ENCODE results near the gene SGSH.

The SGSH gene

DNA sequence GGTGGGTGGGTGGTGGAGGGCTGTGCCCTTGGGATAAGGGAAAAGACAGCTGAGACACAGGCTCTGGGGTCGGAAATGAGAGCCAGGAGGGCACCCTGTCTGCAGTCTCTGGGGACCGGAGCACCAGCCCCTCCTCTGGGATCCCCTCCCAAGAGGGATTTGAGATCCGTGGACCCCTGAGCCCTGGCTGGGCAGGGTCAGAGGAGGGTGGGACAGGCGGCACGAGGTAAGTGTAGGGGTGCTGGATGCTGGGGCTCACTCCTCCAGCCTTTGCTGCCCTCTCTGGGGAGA lies 425 bp downstream of the SGSH start (continued):
- TF ChIP-seq ZBTB17 (tag by site-specific recombination; IDR thresholded peaks at IDR 0.05) (peak; percentile 70), ZNF623 (tag by site-specific recombination; IDR thresholded peaks at IDR 0.05) (no peak), ZNF830 (tag by site-specific recombination; IDR thresholded peaks at IDR 0.05; ENCODE audit: low read depth) (no peak), ZNF473 (tag by site-specific recombination; IDR thresholded peaks at IDR 0.05) (no peak), ZNF776 (tag by site-specific recombination; IDR thresholded peaks at IDR 0.05; ENCODE audit: borderline replicate concordance) (no peak), ZNF133 (tag by site-specific recombination; IDR thresholded peaks at IDR 0.05) (no peak), ZNF664 (tag by site-specific recombination; IDR thresholded peaks at IDR 0.05) (no peak), KLF9 (tag by site-specific recombination; IDR thresholded peaks at IDR 0.05; ENCODE audit: low read depth) (no peak), ZNF426 (tag by site-specific recombination; IDR thresholded peaks at IDR 0.05) (no peak), ZNF24 (tag by site-specific recombination; IDR thresholded peaks at IDR 0.05) (no peak; the same call in 1 of the 2 replicates), ZNF791 (tag by site-specific recombination; IDR thresholded peaks at IDR 0.05) (no peak), ZFHX2 (tag by site-specific recombination; conservative IDR thresholded peaks at IDR 0.05) (no peak), MYNN (tag by site-specific recombination; IDR thresholded peaks at IDR 0.05; ENCODE audit: borderline replicate concordance) (no peak), TRIM28 (IDR thresholded peaks at IDR 0.05; ENCODE audit: borderline replicate concordance, low read length) (no peak), OVOL3 (tag by site-specific recombination; IDR thresholded peaks at IDR 0.05) (no peak), ZNF423 (tag by site-specific recombination; IDR thresholded peaks at IDR 0.05) (no peak; the same call in none of the 2 replicates), ZNF416 (tag by site-specific recombination; IDR thresholded peaks at IDR 0.05) (no peak), ZNF138 (tag by site-specific recombination; IDR thresholded peaks at IDR 0.05; ENCODE audit: borderline replicate concordance) (no peak), IKZF3 (tag by site-specific recombination; IDR thresholded peaks at IDR 0.05) (no peak), REPIN1 (tag by site-specific recombination; IDR thresholded peaks at IDR 0.05; ENCODE audit: low read depth) (no peak), ZNF19 (tag by site-specific recombination; IDR thresholded peaks at IDR 0.05; ENCODE audit: low read depth) (no peak), ZFP37 (tag by site-specific recombination; IDR thresholded peaks at IDR 0.05) (0 out of 2 replicates have a peak, but pooled peaks have one; percentile 30), ZNF292 (tag by site-specific recombination; IDR thresholded peaks at IDR 0.05; ENCODE audit: borderline replicate concordance, low read depth) (no peak)
- TF ChIP-seq, protein P1, sequence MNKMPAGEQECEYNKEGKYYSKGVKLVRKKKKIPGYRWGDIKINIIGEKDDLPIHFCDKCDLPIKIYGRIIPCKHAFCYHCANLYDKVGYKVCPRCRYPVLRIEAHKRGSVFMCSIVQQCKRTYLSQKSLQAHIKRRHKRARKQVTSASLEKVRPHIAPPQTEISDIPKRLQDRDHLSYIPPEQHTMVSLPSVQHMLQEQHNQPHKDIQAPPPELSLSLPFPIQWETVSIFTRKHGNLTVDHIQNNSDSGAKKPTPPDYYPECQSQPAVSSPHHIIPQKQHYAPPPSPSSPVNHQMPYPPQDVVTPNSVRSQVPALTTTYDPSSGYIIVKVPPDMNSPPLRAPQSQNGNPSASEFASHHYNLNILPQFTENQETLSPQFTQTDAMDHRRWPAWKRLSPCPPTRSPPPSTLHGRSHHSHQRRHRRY (tag by site-specific recombination; IDR thresholded peaks at IDR 0.05), result 0 out of 2 replicates have a peak, but pooled peaks have one; percentile 25
- TF ChIP-seq, protein P2, sequence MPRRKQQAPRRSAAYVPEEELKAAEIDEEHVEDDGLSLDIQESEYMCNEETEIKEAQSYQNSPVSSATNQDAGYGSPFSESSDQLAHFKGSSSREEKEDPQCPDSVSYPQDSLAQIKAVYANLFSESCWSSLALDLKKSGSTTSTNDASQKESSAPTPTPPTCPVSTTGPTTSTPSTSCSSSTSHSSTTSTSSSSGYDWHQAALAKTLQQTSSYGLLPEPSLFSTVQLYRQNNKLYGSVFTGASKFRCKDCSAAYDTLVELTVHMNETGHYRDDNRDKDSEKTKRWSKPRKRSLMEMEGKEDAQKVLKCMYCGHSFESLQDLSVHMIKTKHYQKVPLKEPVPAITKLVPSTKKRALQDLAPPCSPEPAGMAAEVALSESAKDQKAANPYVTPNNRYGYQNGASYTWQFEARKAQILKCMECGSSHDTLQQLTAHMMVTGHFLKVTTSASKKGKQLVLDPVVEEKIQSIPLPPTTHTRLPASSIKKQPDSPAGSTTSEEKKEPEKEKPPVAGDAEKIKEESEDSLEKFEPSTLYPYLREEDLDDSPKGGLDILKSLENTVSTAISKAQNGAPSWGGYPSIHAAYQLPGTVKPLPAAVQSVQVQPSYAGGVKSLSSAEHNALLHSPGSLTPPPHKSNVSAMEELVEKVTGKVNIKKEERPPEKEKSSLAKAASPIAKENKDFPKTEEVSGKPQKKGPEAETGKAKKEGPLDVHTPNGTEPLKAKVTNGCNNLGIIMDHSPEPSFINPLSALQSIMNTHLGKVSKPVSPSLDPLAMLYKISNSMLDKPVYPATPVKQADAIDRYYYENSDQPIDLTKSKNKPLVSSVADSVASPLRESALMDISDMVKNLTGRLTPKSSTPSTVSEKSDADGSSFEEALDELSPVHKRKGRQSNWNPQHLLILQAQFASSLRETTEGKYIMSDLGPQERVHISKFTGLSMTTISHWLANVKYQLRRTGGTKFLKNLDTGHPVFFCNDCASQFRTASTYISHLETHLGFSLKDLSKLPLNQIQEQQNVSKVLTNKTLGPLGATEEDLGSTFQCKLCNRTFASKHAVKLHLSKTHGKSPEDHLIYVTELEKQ (tag by site-specific recombination; IDR thresholded peaks at IDR 0.05; ENCODE audit: borderline replicate concordance), result no peak
- TF ChIP-seq, protein P3, sequence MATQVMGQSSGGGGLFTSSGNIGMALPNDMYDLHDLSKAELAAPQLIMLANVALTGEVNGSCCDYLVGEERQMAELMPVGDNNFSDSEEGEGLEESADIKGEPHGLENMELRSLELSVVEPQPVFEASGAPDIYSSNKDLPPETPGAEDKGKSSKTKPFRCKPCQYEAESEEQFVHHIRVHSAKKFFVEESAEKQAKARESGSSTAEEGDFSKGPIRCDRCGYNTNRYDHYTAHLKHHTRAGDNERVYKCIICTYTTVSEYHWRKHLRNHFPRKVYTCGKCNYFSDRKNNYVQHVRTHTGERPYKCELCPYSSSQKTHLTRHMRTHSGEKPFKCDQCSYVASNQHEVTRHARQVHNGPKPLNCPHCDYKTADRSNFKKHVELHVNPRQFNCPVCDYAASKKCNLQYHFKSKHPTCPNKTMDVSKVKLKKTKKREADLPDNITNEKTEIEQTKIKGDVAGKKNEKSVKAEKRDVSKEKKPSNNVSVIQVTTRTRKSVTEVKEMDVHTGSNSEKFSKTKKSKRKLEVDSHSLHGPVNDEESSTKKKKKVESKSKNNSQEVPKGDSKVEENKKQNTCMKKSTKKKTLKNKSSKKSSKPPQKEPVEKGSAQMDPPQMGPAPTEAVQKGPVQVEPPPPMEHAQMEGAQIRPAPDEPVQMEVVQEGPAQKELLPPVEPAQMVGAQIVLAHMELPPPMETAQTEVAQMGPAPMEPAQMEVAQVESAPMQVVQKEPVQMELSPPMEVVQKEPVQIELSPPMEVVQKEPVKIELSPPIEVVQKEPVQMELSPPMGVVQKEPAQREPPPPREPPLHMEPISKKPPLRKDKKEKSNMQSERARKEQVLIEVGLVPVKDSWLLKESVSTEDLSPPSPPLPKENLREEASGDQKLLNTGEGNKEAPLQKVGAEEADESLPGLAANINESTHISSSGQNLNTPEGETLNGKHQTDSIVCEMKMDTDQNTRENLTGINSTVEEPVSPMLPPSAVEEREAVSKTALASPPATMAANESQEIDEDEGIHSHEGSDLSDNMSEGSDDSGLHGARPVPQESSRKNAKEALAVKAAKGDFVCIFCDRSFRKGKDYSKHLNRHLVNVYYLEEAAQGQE (tag by site-specific recombination; IDR thresholded peaks at IDR 0.05), result no peak
- TF ChIP-seq, protein P4, sequence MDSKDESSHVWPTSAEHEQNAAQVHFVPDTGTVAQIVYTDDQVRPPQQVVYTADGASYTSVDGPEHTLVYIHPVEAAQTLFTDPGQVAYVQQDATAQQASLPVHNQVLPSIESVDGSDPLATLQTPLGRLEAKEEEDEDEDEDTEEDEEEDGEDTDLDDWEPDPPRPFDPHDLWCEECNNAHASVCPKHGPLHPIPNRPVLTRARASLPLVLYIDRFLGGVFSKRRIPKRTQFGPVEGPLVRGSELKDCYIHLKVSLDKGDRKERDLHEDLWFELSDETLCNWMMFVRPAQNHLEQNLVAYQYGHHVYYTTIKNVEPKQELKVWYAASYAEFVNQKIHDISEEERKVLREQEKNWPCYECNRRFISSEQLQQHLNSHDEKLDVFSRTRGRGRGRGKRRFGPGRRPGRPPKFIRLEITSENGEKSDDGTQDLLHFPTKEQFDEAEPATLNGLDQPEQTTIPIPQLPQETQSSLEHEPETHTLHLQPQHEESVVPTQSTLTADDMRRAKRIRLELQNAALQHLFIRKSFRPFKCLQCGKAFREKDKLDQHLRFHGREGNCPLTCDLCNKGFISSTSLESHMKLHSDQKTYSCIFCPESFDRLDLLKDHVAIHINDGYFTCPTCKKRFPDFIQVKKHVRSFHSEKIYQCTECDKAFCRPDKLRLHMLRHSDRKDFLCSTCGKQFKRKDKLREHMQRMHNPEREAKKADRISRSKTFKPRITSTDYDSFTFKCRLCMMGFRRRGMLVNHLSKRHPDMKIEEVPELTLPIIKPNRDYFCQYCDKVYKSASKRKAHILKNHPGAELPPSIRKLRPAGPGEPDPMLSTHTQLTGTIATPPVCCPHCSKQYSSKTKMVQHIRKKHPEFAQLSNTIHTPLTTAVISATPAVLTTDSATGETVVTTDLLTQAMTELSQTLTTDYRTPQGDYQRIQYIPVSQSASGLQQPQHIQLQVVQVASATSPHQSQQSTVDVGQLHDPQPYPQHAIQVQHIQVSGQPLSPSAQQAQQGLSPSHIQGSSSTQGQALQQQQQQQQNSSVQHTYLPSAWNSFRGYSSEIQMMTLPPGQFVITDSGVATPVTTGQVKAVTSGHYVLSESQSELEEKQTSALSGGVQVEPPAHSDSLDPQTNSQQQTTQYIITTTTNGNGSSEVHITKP (tag by site-specific recombination; IDR thresholded peaks at IDR 0.05), result peak; percentile 37; the same call in 1 of the 2 replicates
- TF ChIP-seq, protein P5, sequence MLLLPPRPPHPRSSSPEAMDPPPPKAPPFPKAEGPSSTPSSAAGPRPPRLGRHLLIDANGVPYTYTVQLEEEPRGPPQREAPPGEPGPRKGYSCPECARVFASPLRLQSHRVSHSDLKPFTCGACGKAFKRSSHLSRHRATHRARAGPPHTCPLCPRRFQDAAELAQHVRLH (tag by site-specific recombination; IDR thresholded peaks at IDR 0.05), result no peak

Measured in HEK293 (cell line).